ENCODE data around the gene IP6K3.

IP6K3 gene, protein sequence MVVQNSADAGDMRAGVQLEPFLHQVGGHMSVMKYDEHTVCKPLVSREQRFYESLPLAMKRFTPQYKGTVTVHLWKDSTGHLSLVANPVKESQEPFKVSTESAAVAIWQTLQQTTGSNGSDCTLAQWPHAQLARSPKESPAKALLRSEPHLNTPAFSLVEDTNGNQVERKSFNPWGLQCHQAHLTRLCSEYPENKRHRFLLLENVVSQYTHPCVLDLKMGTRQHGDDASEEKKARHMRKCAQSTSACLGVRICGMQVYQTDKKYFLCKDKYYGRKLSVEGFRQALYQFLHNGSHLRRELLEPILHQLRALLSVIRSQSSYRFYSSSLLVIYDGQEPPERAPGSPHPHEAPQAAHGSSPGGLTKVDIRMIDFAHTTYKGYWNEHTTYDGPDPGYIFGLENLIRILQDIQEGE

DNA sequence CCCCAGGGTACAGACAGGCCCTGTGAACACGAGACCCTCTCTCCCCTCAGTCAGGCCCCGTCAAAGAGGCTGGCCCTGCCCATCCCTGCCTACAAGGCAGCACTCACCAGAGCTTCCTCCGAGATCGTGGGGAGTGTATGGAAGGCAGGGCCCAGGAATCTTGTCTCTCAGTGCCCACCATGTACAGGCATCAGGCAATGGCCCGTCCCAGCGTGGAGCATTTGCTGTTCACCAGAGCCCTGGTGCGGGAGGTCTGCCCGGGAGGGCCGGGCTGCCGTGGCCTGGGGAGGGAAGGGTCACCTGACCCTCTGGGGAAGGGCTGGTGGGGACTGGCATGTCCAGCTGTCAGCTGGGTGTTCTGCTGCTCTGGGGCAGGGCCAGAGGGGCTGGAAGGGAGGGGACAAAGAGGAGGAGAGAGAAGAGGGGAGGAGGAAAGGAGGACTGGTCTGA, at the start of gene IP6K3:
Gene IP6K3, minus strand, starts transcription at position 255 of the 450 bp plus-strand sequence. CDS start 11,429 bp downstream, outside the sequence.
- DNase-seq: no peak

- DNase-seq: no peak
Measured at GRCh38 chr6:33794910-33795623, 48.4 kb upstream of the IP6K3 start.

DNA sequence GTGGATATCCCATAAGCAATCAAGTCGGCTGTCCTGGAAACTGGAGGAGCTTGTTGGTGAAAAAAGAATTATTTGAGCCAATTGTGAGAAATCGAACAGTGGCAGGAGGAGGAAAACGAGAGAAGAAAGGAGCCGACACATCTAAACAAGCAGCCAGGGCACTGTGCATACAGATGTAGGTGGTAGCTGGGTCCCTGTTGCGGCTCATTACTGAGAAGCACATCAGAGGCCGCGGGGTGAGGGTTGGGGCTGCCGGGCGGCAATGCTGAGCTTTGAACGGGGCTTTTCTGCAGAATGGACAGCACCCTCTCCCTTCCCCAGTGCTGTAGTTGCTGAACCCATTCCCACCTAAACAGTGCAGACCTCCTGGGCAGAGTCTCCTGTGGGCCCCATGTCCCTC, 46.3 kb upstream of the IP6K3 start:
- DNase-seq: no peak

DNA sequence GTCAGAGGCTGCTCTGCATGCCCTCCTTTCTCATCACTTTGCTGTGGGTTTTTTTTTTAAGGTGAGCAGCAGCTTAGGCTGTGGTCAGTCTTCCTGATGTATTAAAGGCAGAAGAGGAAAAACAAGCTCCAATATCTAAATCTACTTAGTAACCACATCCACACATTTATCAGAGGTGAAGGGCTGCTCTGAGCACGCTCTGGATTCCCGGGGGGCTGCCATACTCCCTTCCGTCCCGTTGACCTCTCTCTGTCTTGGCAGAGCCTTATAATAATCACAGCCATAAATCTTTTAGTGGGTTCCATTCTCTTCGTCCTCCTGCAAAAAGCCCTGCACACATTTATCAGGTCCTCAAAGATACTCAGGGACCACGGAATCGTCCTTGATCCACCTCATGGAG, 44.9 kb upstream of the IP6K3 start:
- no peak for DNase-seq

- no peak for DNase-seq
Measured at GRCh38 chr6:33790910-33791309, 44.2 kb upstream of the IP6K3 start.

- no peak for DNase-seq
Measured at GRCh38 chr6:33790379-33790778, 43.7 kb upstream of the IP6K3 start.

DNA sequence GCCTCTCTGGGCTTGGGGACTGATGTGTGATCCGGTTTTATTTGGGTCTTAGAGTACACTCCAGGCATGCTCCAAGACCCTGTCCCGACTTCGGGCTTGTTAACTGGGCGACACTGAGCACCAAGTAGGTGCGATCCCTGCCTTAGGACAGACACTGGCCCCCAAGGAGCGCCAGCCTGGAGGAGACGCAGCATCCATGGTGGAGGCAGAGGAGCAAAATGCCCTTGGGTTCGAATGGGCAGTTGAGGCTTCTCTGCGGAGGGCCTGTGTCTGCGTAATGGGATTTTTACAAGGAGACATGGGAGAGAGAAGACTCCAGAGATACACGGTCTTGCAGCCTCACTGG, 42.8 kb upstream of the IP6K3 start:
- no peak for DNase-seq

- peak; percentile 77 to 82 for DNase-seq
Measured at GRCh38 chr6:33788694-33789549, 42.2 kb upstream of the IP6K3 start, which contains the start of gene LEMD2. Gene LEMD2 (minus strand): TSS chr6:33789130. CDS start chr6:33789116, 14 bp downstream.

DNA sequence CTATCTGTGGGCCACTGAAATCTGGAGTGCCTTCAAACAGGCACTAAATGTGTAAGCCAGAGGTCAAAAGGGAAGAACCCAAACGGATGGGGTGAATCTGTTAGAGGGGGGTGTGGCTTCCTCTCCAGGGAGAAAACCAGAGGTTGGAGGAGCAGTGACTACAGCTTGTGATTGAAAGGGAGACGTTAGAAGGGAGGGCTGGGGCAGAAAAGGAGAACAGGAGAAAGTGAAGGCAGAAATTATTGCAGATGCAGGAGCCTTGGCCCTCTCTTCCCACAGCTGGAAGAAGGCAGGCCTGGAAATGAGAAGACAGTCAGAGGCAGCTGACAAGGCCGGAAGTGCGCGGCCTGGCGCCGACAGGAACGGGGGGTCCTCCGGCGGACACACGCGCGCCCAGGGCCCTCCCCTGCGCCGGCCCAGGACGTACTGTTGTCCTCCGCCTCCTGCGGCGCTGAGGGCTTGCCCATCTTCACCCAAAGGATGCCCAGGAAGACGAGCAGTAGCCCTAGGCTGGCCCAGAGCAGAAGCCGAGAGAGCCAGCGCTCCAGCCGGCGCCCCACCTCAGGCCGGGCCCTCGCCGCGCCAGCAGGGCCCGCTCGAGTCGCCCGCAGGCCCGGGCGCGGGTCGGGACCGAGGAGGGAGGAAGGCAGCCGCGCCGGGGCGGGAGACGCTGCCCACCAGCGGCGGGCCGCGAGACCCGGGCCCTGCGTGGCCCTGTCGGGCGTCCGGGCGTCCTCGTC, 41.4 kb upstream of the IP6K3 start:
- DNase-seq: peak; percentile 77 to 85

DNA sequence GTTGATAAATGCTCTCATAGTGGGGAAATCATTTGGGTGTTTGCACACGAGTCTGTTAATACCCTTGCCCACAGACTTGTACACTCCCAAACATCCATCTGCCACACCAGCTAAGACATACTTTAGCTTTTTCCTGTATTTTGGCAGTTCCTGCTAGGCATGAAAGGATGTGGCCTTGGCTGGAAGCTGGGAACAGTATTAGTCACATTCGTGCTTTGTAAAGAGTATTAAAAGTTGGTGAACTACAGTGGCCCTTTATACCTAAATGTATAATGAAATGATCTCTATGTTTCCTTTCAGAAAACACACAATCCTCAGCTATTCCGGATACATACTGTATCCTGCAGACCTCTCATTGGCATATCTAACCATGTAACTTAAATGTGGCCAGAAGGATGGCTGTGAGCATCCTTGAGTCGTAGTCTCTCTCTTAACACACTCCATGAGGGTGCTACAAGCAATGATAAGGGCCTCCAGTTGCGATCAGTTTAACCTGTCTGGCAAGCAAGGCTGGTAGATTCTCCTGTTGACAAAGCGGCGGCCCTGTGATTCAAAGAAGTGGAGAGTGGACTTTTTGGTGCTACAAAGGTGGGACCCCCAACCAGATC, 40.7 kb upstream of the IP6K3 start:
- no peak for DNase-seq

GRCh38 chr6:33786736-33787135, 40.0 kb upstream of the IP6K3 start:
- DNase-seq: no peak

DNA sequence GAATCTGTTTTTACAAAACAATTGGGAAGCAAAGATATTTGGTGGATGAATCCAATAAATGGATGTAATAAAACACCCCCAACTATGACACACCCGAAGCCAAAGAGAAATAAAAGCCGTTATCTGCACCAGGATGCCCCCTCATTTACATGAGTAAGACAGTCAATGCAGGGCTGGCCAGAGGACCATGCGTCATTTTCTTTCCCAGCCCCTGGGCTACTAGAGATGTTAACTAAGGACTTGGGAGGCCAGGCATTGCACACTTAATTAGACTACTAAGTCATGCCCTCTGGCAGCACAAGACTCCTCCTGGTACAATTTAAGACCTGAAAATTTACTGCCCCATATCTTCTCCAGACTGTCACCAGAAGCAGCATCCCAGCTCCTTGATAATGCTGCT, 39.1 kb upstream of the IP6K3 start:
- DNase-seq: no peak

DNA sequence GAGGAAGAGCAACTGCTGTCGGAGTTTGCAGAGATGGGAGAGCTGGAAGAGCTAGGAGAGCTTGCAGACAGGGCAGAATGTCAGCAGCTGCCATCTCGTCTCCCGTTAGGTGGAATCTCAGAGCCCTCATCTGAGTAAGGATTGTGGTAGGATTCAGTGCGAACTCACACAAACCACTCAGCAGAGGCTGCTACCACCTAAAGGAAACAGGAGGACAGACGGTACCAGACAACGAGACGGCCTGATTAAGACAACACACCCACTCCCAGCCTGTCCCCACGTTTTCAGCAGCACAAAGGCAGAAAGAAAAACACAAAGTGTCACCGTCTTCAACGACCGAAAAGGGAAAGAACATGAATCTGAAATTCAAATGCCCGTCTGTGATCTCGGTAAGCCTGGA, 38.1 kb upstream of the IP6K3 start:
- no peak for DNase-seq

- DNase-seq: no peak
Measured at GRCh38 chr6:33783781-33784520, 37.2 kb upstream of the IP6K3 start.

DNA sequence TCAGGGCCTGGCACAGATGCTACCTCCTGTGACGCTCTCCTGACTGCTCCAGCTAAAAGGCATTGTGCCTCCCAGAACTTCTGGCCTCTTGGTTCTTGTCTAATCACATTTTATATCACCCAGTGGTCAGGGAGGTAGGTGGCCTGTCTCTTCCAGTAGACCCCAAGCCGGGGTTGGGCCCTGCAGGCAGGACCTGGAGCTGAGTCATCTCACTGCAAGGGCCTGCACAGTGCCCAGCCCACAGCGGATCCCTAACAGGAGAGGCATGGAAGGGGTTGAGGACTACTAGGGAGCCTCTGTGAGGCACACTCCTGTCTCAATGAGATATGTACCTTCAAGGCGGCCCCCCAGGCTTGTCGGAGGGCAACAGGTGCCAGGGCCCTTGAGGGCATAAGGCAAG, 35.9 kb upstream of the IP6K3 start:
- no peak for DNase-seq

DNA sequence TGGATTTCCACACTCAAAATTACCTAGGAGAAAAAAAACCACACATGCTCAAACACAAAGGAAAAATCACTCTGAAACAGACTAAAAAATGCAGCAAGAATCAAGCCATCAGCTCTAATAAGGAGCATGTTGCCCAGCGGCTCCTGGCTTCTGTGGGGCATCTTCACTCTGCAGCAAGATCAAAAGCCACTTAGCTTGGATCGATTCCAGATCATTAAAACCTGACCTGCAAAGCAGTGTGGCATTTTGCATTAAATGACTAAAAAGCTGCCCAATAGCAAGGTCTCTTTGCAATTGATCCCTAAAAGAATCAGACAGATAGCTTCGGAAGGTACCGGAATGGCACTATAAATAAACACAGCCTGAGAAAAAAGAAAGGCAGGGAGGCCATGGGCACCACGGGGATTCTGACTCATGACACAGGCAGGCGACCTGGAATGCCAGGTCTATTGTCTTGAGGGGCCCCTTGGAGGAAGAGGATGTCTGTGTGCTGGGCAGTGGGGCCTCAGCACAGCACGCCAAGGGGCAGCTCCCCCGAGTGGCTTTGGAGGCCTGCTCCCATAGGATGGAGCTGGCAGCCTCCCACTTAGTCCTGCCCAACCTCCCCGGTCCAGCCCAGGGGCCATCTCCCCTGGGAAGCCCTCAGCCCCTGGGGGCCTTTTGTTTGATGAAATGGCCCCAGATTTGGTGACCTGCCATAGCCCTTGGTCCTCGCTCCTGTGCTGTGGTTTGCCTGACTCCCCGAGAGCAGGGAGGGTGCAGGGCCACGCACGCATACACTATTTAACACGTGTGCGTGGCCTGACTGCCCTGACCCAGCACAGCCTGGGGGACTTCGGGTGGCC, 34.6 kb upstream of the IP6K3 start:
- no peak for DNase-seq

GRCh38 chr6:33779895-33780294, 33.2 kb upstream of the IP6K3 start:
- no peak for DNase-seq

DNA sequence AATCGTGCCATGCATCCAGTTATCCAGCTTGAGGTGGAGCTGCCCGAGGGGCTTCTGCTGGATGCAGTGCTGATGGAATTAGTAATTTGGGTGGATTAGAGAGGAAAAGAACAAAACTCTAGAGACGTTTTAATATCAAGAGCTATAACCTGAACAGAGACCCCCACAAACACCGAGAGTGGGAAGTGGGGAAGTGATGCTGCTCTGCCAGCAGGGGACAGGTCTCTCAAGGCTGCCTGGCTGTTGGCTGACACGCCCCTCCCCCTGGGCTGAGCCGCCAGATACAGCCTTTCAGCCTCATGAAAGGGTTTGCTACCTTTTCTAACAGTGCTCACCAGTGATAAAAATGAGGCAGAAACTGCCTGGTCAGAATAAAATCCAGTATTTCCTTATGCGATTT, 32.6 kb upstream of the IP6K3 start:
- no peak for DNase-seq

GRCh38 chr6:33778444-33779121, 31.9 kb upstream of the IP6K3 start:
- DNase-seq: no peak

Measured in Kasumi-1 (cell line).